ENCODE results near the gene ASAP2. TPM values are rescaled to one million over a fixed set of nuclear protein-coding genes. Genes with fewer than 3 reads are reported as not detected.

Gene ASAP2
- total RNA-seq, 2 donors from 2014 or later = 9.2 to 17.8 TPM

DNA sequence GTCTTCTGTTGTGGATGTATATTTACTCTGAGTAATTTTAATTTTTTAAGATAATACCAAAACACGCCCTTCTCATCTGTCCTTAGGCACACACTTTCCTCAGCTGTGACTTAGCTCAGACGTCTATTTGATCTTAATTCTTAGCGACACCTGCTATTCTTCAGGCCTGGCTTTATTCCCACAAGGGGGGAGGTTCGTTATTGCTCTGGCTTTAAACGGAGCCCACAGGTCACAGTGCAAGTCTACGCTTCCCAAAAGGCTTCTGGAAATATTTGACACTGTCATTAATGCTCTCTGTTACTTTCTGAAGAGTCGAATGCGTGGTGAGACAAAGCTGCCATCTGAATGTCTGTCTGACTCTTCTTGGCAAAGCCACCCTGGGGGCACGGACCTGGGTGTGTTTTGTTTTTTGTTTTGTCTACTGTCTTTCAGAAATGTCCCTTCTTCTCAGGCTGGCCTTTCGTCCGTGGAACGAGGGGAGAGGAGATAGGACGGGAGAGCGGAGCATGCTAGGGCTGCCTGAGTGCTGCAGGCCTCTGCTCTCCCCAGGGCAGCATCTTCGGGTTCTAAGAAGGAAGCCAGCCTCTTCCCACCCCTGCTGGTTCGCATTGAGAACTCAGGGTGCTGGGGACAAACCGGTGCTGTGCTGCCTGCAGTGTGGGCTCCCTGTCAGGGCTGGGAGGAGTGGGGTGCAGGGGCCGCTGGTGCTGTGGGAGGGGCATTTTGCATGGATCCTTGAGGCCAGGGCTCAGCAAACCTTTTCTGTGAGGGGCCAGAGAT lies 61.9 kb downstream of the ASAP2 start:
- DNase-seq (ENCODE audit: low spot score) = no peak
- Histone ChIP-seq H3K27ac (no peak overlapping the region), H3K4me3 (no peak overlapping the region), H3K9me3 (no peaks in the 10 kb centered on the region), H3K4me1 (replicated peaks) (no peaks in the 10 kb centered on the region), H3K36me3 (no peaks in the 10 kb centered on the region), H3K27me3 (replicated peaks; ENCODE audit: insufficient read depth) (no peaks in the 10 kb centered on the region)
- 74% methylated on average over 18 of the region's 18 CpGs for WGBS
- intact Hi-C loops (cut with DNase I) = no loop called here
- no peak for TF ChIP-seq POLR2A (IDR thresholded peaks at IDR 0.05)
- TF ChIP-seq, protein P1, sequence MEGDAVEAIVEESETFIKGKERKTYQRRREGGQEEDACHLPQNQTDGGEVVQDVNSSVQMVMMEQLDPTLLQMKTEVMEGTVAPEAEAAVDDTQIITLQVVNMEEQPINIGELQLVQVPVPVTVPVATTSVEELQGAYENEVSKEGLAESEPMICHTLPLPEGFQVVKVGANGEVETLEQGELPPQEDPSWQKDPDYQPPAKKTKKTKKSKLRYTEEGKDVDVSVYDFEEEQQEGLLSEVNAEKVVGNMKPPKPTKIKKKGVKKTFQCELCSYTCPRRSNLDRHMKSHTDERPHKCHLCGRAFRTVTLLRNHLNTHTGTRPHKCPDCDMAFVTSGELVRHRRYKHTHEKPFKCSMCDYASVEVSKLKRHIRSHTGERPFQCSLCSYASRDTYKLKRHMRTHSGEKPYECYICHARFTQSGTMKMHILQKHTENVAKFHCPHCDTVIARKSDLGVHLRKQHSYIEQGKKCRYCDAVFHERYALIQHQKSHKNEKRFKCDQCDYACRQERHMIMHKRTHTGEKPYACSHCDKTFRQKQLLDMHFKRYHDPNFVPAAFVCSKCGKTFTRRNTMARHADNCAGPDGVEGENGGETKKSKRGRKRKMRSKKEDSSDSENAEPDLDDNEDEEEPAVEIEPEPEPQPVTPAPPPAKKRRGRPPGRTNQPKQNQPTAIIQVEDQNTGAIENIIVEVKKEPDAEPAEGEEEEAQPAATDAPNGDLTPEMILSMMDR (IDR thresholded peaks at IDR 0.05) = no peak
- TF ChIP-seq POLR2AphosphoS5 (IDR thresholded peaks at IDR 0.05) = no peak

GRCh38 chr2:9269295-9269694 lies 62.7 kb downstream of the ASAP2 start:
- DNase-seq (ENCODE audit: low spot score) = no peak
- Histone ChIP-seq H3K9me3 (no peaks in the 10 kb centered on the region), H3K4me3 (no peak overlapping the region), H3K4me1 (replicated peaks) (no peaks in the 10 kb centered on the region), H3K36me3 (no peaks in the 10 kb centered on the region), H3K27ac (no peak overlapping the region), H3K27me3 (replicated peaks; ENCODE audit: insufficient read depth) (no peaks in the 10 kb centered on the region)
- TF ChIP-seq POLR2AphosphoS5 (IDR thresholded peaks at IDR 0.05) (no peak), POLR2A (IDR thresholded peaks at IDR 0.05) (no peak)
- TF ChIP-seq, protein P1 (IDR thresholded peaks at IDR 0.05) = no peak
- intact Hi-C loops (cut with DNase I) = no loop called here
- WGBS = 91% methylated on average over 10 of the region's 10 CpGs

DNA sequence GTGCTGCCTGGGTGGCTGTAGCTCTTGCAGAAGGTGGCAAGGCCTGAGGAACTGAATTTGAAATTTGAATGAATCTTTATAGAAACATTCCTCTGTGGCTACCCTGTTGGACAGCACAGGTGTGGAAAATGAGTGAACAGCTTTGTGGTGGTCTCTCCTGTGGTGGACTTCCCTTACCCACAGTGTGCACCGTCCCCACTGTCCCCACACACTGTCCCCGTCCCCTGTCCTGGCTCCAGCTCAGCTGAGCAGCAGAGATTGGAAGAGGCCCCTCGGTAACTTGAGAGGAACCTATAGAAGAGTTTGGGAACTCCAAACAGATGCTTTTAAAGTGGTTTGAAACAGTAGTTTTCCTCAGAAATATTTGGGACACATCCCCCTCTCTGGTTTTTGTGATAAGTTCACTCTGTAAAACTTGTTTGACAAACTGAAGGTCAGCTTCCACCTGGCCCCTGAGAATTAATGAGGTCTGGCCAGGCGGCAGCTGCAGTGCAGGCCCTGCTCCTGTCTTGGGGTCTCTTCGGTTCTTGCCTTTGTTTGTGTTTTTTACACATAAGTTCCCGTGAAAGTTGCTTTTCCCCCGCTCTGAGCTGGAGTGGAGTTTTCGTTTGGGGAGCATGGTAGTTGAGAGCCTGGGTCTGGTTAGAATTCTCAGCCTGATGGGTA lies 63.2 kb downstream of the ASAP2 start:
- no peaks in the 10 kb centered on the region for H3K9me3 ChIP-seq
- no peaks in the 10 kb centered on the region for H3K36me3 ChIP-seq
- no peak overlapping the region for H3K27ac ChIP-seq
- no peaks in the 10 kb centered on the region for H3K27me3 ChIP-seq (replicated peaks; ENCODE audit: insufficient read depth)
- no peaks in the 10 kb centered on the region for H3K4me1 ChIP-seq (replicated peaks)
- no peak for DNase-seq (ENCODE audit: low spot score)
- 71% methylated on average over 8 of the region's 8 CpGs for WGBS
- TF ChIP-seq POLR2AphosphoS5 (IDR thresholded peaks at IDR 0.05) (no peak), POLR2A (IDR thresholded peaks at IDR 0.05) (no peak)
- TF ChIP-seq, protein P1 (IDR thresholded peaks at IDR 0.05) = no peak
- H3K4me3 ChIP-seq = no peak overlapping the region
- intact Hi-C loops (cut with DNase I) = no loop called here

DNA sequence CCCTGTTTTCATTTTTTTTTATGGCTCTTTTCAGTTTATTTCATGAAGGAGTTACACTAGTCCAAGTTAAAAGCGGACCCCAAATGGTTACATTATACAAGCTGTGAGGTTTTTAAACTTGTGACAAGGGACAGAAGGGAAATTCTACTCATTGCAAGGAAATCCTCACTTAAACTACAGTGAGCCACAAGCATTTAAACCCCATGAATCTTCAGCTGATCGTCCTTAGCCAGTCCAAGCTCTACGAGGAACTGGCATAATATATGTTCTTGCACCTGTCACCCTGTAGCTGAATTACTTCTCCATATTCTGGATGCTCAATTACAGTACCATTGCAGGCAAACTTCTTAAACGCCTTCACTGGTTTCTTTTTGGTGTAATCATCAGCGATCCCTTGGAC lies 64.5 kb downstream of the ASAP2 start:
- no peaks in the 10 kb centered on the region for H3K9me3 ChIP-seq
- no peak for DNase-seq (ENCODE audit: low spot score)
- no peaks in the 10 kb centered on the region for H3K4me1 ChIP-seq (replicated peaks)
- WGBS = 80% methylated on average over 5 of the region's 5 CpGs
- TF ChIP-seq POLR2AphosphoS5 (IDR thresholded peaks at IDR 0.05) (no peak), POLR2A (IDR thresholded peaks at IDR 0.05) (no peak)
- TF ChIP-seq, protein P1 (IDR thresholded peaks at IDR 0.05) = no peak
- H3K4me3 ChIP-seq = no peak overlapping the region
- H3K27me3 ChIP-seq (replicated peaks; ENCODE audit: insufficient read depth) = no peaks in the 10 kb centered on the region
- no peak overlapping the region for H3K27ac ChIP-seq
- H3K36me3 ChIP-seq = no peaks in the 10 kb centered on the region
- intact Hi-C loops (cut with DNase I) = no loop called here
